MG63 (cell line): ENCODE measurements around the gene STT3B. TPM values are rescaled to one million over a fixed set of nuclear protein-coding genes. Genes with fewer than 3 reads are reported as not detected.

ENCODE experiments used
- DNase-seq: peaks from one replicate; pipeline ENCODE4 v3.0.0-alpha.2; 2020
- H3K27me3 ChIP-seq: fragments of 250-450 bp; sonication (Bioruptor Pico); 2 replicates; pipeline ENCODE4 v1.5.1; 2020; ENCODE audit warnings: mild to moderate bottlenecking, moderate library complexity
- H3K36me3 ChIP-seq: fragments of 250-450 bp; sonication (Bioruptor Pico); 2 replicates; pipeline ENCODE4 v1.5.1; 2020; ENCODE audit warnings: mild to moderate bottlenecking, moderate library complexity
- H3K4me3 ChIP-seq: fragments of 250-450 bp; sonication (Bioruptor Pico); 2 replicates; pipeline ENCODE4 v1.5.1; 2020; ENCODE audit warnings: mild to moderate bottlenecking, moderate library complexity
- H3K9me3 ChIP-seq: fragments of 250-450 bp; sonication (Bioruptor Pico); 2 replicates; pipeline ENCODE4 v1.5.1; 2020; ENCODE audit warnings: mild to moderate bottlenecking, moderate library complexity
- total RNA-seq: library from RNA; depleted of rRNA; stranded (reverse); fragments of >200 nt; shearing (Covaris generic); gene quantifications from 2 replicates; pipeline ENCODE4 v1.2.3, GENCODE V29; 2014; ENCODE audit warnings: low replicate concordance

STT3B gene
- total RNA-seq, 1 experiment from 2014 or later, result 74.7 TPM

- no peak overlapping the region for H3K4me3 ChIP-seq
- H3K36me3 ChIP-seq, result no peaks in the 10 kb centered on the region
- H3K27me3 ChIP-seq, result no peaks in the 10 kb centered on the region
- H3K9me3 ChIP-seq, result no peaks in the 10 kb centered on the region
- DNase-seq, result no peak
These were observed 143.8 kb downstream of the STT3B start for GRCh38 chr3:31676556-31676955.

- H3K36me3 ChIP-seq, result no peaks in the 10 kb centered on the region
- H3K9me3 ChIP-seq, result no peaks in the 10 kb centered on the region
- H3K27me3 ChIP-seq, result no peaks in the 10 kb centered on the region
- H3K4me3 ChIP-seq, result no peak overlapping the region
- DNase-seq, result no peak
These were observed 147.5 kb downstream of the STT3B start for GRCh38 chr3:31680072-31680870.
